ENCODE measurements around the gene RBM8A. TPM values are rescaled to one million over a fixed set of nuclear protein-coding genes. Genes with fewer than 3 reads are reported as not detected.
"Not testable (repeated sequence)": the region's sequence is repeated elsewhere in the genome, so short reads cannot be mapped to it uniquely, and the experiment has no call there.

The RBM8A gene
- total and polyA plus RNA-seq, 7 experiments from 2014 or later, result 115 to 182 (median 140) TPM

DNA sequence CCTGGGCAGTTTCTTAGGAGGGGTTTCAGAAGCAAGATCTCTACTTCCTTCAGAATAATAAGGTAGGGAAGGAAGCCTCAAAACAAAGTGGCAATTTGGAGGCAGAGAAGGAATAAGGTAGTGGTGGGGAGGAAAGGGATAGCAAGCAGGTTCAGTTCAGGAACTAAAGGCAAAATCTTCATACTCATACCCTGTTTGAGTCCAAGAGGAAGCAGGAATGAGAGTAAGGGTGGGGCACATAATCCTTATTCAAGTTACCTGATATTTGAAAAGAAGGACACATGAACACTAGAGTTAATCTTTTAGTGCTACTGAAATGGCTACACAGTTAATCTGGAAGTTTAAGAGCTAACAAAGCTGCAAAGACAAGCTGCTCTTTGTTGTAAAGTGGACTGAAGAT lies 8.4 kb upstream of the RBM8A start:
- Mint-ChIP-seq H3K4me1 (peaks cover 19 to 31% (median 24%) of the 10 kb centered on the region in 7 donors), H3K4me3 (no peak overlapping the region), H3K27me3 (no peaks in the 10 kb centered on the region), H3K27ac (peak overlapping the region in 6 of 9 donors; percentile 1 to 73 (median 20)), H3K36me3 (peaks cover 0 to 31% (median 13%) of the 10 kb centered on the region in 5 donors), H3K9me3 (no peaks in the 10 kb centered on the region)
- H3K27me3 ChIP-seq (ENCODE audit: control insufficient read depth in 2 of 2, insufficient read depth in 2 of 2, low read length in 2 of 2), result no peaks in the 10 kb centered on the region
- ATAC-seq (no peak), DNase-seq (no peak)
- no peak overlapping the region for H3K4me3 ChIP-seq (ENCODE audit: low read length)
- ChIA-PET CTCF (no interaction called here), POLR2A (interaction anchor here (1.5 to 4.3 kb wide), 4 partner anchors 8 to 59 kb away, joined by 5 to 26 read pairs (median 10); partner anchors contain the start of genes ANKRD34A, LIX1L, POLR3GL and RBM8A)
- H3K4me1 ChIP-seq (ENCODE audit: control insufficient read depth in 2 of 2, insufficient read depth in 2 of 2, low read length in 2 of 2), result peaks cover 6 to 16% of the 10 kb centered on the region in 2 donors
- H3K27ac ChIP-seq (ENCODE audit: low read depth, low read length), result no peak overlapping the region
- intact Hi-C loops (cut with micrococcal nuclease), result no loop called here
- H3K36me3 ChIP-seq (ENCODE audit: control insufficient read depth in 2 of 3, insufficient read depth in 3 of 3, low read length in 3 of 3), result peaks cover 5 to 32% (median 9%) of the 10 kb centered on the region in 3 experiments
- no peaks in the 10 kb centered on the region for H3K9me3 ChIP-seq (ENCODE audit: control insufficient read depth in 2 of 3, low read length in 3 of 3)

GRCh38 chr1:145932522-145933009 lies 5.3 kb upstream of the RBM8A start:
- peaks cover 16 to 24% of the 10 kb centered on the region in 2 donors for H3K4me1 ChIP-seq (ENCODE audit: control insufficient read depth in 2 of 2, insufficient read depth in 2 of 2, low read length in 2 of 2)
- POLR2A ChIA-PET, result interaction anchor here (1.0 to 4.7 kb wide), 10 partner anchors 9 to 63 kb away, joined by 3 to 24 read pairs (median 6); partner anchors contain the start of genes ANKRD34A, LIX1L, POLR3GL and TXNIP
- not testable (repeated sequence) for ATAC-seq; H3K9me3 Mint-ChIP-seq; H3K27me3 ChIP-seq (ENCODE audit: control insufficient read depth in 2 of 2, insufficient read depth in 2 of 2, low read length in 2 of 2); H3K27me3 Mint-ChIP-seq; H3K9me3 ChIP-seq (ENCODE audit: control insufficient read depth in 2 of 3, low read length in 3 of 3)
- peaks cover 5 to 24% (median 9%) of the 10 kb centered on the region in 3 experiments for H3K36me3 ChIP-seq (ENCODE audit: control insufficient read depth in 2 of 3, insufficient read depth in 3 of 3, low read length in 3 of 3)
- peak overlapping the region; percentile 83 to 96 (median 93) for H3K27ac Mint-ChIP-seq
- peaks cover 23 to 40% (median 29%) of the 10 kb centered on the region in 7 donors for H3K4me1 Mint-ChIP-seq
- peak overlapping the region; percentile 70 for H3K27ac ChIP-seq (ENCODE audit: low read depth, low read length)
- intact Hi-C loops (cut with micrococcal nuclease), result loop anchor here in 1 of 2 donors (1.0 kb wide), 2 partner anchors 25 to 30 kb away; no protein-coding TSS in a partner anchor
- peak overlapping the region; percentile 30 for H3K4me3 ChIP-seq (ENCODE audit: low read length)
- peak in 8 of 9 donors; percentile 20 to 44 (median 41) for DNase-seq
- peaks cover 0 to 32% (median 13%) of the 10 kb centered on the region in 5 donors for H3K36me3 Mint-ChIP-seq
- peak overlapping the region; percentile 46 to 79 (median 66) for H3K4me3 Mint-ChIP-seq
- CTCF ChIA-PET, result interaction anchor here (1.0 to 2.9 kb wide), 2 partner anchors 22 to 26 kb away, joined by 3 to 8 read pairs; partner anchors contain the start of gene LIX1L

DNA sequence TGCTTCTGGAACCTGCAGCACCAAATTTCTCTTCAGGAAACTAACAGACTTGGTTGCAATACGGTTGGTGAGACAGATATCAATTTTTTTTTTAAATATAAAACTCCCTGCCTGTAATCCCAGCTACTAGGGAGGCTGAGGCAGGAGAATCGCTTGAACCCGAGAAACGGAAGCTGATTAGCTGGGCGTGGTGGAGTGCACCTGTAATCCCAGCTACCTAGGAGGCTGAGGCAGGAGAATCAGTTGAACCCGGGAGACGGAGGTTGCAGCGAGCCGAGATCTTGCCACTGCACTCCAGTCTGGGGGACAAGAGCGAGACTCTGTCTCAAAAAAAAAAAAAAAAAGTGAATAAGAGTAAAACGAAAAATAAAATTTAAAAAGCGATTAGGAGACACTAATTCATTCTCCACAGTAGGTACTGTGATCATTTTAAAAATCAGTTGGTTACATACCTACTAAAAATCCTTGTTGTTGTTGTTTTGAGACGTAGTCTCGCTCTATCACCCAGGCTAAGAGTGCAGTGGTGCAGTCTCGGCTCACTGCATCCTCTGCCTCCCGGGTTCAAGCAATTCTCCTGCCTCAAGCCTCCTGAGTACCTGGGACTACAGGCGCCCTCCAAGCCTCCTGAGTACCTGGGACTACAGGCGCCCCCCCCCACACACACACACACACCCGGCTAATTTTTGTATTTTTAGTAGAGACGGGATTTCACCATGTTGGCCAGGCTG lies 796 bp upstream of the RBM8A start:
- H3K27ac ChIP-seq (ENCODE audit: low read depth, low read length), result peak overlapping the region; percentile 100
- peaks cover 19 to 34% (median 29%) of the 10 kb centered on the region in 7 donors for H3K4me1 Mint-ChIP-seq
- H3K4me3 ChIP-seq (ENCODE audit: low read length), result peak overlapping the region; percentile 98
- ChIA-PET POLR2A (interaction anchor here (0.7 to 3.7 kb wide), 39 partner anchors 8 to 1677 kb away, joined by 3 to 137 read pairs (median 6); partner anchors contain the start of genes ANKRD34A, ANKRD35, LIX1L and NUDT17), CTCF (interaction anchor here (0.6 to 3.4 kb wide), 12 partner anchors 9 to 86 kb away, joined by 3 to 29 read pairs (median 4); partner anchors contain the start of genes ANKRD34A, LIX1L, PEX11B and POLR3GL)
- no peak for DNase-seq
- H3K9me3 ChIP-seq (ENCODE audit: control insufficient read depth in 2 of 3, low read length in 3 of 3), result no peaks in the 10 kb centered on the region
- no peak for ATAC-seq
- H3K4me1 ChIP-seq (ENCODE audit: control insufficient read depth in 2 of 2, insufficient read depth in 2 of 2, low read length in 2 of 2), result peaks cover 28 to 34% of the 10 kb centered on the region in 2 donors
- H3K9me3 Mint-ChIP-seq, result no peaks in the 10 kb centered on the region
- H3K4me3 Mint-ChIP-seq, result peak overlapping the region in 8 of 10 donors; percentile 8 to 86 (median 73)
- no peaks in the 10 kb centered on the region for H3K27me3 ChIP-seq (ENCODE audit: control insufficient read depth in 2 of 2, insufficient read depth in 2 of 2, low read length in 2 of 2)
- H3K36me3 Mint-ChIP-seq, result peaks cover 0 to 11% (median 8%) of the 10 kb centered on the region in 5 donors
- H3K36me3 ChIP-seq (ENCODE audit: control insufficient read depth in 2 of 3, insufficient read depth in 3 of 3, low read length in 3 of 3), result peaks cover 3 to 6% (median 5%) of the 10 kb centered on the region in 3 experiments
- H3K27ac Mint-ChIP-seq, result peak overlapping the region in 4 of 9 donors; percentile 56 to 95 (median 94)
- no peaks in the 10 kb centered on the region for H3K27me3 Mint-ChIP-seq
- intact Hi-C loops (cut with micrococcal nuclease), result loop anchor here (1.0 to 2.0 kb wide), 12 partner anchors 10 to 109 kb away; partner anchors contain the start of genes PEX11B (in 2 of the 2), PIAS3 (in 2 of the 2), ANKRD34A (in 1 of the 2) and LIX1L (in 1 of the 2)

- Histone ChIP-seq H3K36me3 (ENCODE audit: control insufficient read depth in 2 of 3, insufficient read depth in 3 of 3, low read length in 3 of 3) (peaks cover 3 to 6% (median 5%) of the 10 kb centered on the region in 3 experiments), H3K27me3 (ENCODE audit: control insufficient read depth in 2 of 2, insufficient read depth in 2 of 2, low read length in 2 of 2) (no peaks in the 10 kb centered on the region), H3K9me3 (ENCODE audit: control insufficient read depth in 2 of 3, low read length in 3 of 3) (no peaks in the 10 kb centered on the region), H3K4me3 (ENCODE audit: low read length) (peak overlapping the region; percentile 98), H3K27ac (ENCODE audit: low read depth, low read length) (peak overlapping the region; percentile 100), H3K4me1 (ENCODE audit: control insufficient read depth in 2 of 2, insufficient read depth in 2 of 2, low read length in 2 of 2) (peaks cover 20 to 22% of the 10 kb centered on the region in 2 donors)
- Mint-ChIP-seq H3K27ac (no peak overlapping the region), H3K36me3 (peaks cover 0 to 13% (median 6%) of the 10 kb centered on the region in 5 donors), H3K4me3 (no peak overlapping the region), H3K9me3 (no peaks in the 10 kb centered on the region), H3K27me3 (no peaks in the 10 kb centered on the region), H3K4me1 (peaks cover 8 to 27% (median 19%) of the 10 kb centered on the region in 7 donors)
- CTCF ChIA-PET, result interaction anchor here (1.0 to 3.4 kb wide), 7 partner anchors 8 to 103 kb away, joined by 3 to 29 read pairs (median 5); partner anchors contain the start of genes ANKRD34A, LIX1L, PEX11B and POLR3C
- intact Hi-C loops (cut with micrococcal nuclease), result loop anchor here (1.0 to 2.0 kb wide), 12 partner anchors 8 to 111 kb away; partner anchors contain the start of genes PEX11B (in 2 of the 2), PIAS3 (in 2 of the 2), ANKRD34A (in 1 of the 2) and LIX1L (in 1 of the 2)
- ATAC-seq, result no peak
- no peak for DNase-seq
- POLR2A ChIA-PET, result interaction anchor here (1.1 to 3.7 kb wide), 23 partner anchors 9 to 111 kb away, joined by 3 to 137 read pairs (median 10); partner anchors contain the start of genes ANKRD34A, ANKRD35, LIX1L and NUDT17
Measured at GRCh38 chr1:145926686-145927062, 610 bp downstream of the RBM8A start.

GRCh38 chr1:145922266-145922665 lies 5.0 kb downstream of the RBM8A start:
- Mint-ChIP-seq H3K9me3 (no peaks in the 10 kb centered on the region), H3K4me3 (no peak overlapping the region), H3K27ac (peak overlapping the region in 6 of 9 donors; percentile 31 to 60 (median 42)), H3K27me3 (no peaks in the 10 kb centered on the region), H3K4me1 (peaks cover 25 to 45% (median 39%) of the 10 kb centered on the region in 7 donors), H3K36me3 (peaks cover 0 to 11% (median 3%) of the 10 kb centered on the region in 5 donors)
- Histone ChIP-seq H3K9me3 (ENCODE audit: control insufficient read depth in 2 of 3, low read length in 3 of 3) (no peaks in the 10 kb centered on the region), H3K36me3 (ENCODE audit: control insufficient read depth in 2 of 3, insufficient read depth in 3 of 3, low read length in 3 of 3) (peaks cover 5 to 7% (median 6%) of the 10 kb centered on the region in 3 experiments), H3K27ac (ENCODE audit: low read depth, low read length) (no peak overlapping the region), H3K4me3 (ENCODE audit: low read length) (no peak overlapping the region), H3K27me3 (ENCODE audit: control insufficient read depth in 2 of 2, insufficient read depth in 2 of 2, low read length in 2 of 2) (no peaks in the 10 kb centered on the region), H3K4me1 (ENCODE audit: control insufficient read depth in 2 of 2, insufficient read depth in 2 of 2, low read length in 2 of 2) (peaks cover 32 to 34% of the 10 kb centered on the region in 2 donors)
- intact Hi-C loops (cut with micrococcal nuclease), result no loop called here
- ChIA-PET POLR2A (interaction anchor here (0.6 to 1.6 kb wide), 4 partner anchors 19 to 42 kb away, joined by 3 to 6 read pairs (median 6); partner anchors contain the start of genes ANKRD34A, LIX1L and POLR3GL), CTCF (interaction anchor here (1.5 to 1.7 kb wide), 2 partner anchors 56 to 77 kb away, joined by 3 to 4 read pairs; partner anchors contain the start of gene NUDT17)
- DNase-seq, result no peak
- no peak for ATAC-seq

DNA sequence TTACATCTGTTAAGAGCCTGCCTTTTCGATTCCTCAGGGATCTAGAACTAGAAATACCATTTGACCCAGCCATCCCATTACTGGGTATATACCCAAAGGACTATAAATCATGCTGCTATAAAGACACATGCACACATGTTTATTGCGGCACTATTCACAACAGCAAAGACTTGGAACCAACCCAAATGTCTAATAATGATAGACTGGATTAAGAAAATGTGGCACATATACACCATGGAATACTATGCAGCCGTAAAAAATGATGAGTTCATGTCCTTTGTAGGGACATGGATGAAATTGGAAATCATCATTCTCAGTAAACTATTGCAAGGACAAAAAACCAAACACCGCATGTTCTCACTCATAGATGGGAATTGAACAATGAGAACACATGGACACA lies 7.0 kb downstream of the RBM8A start:
- CTCF ChIA-PET; H3K9me3 ChIP-seq (ENCODE audit: control insufficient read depth in 2 of 3, low read length in 3 of 3); H3K27ac ChIP-seq (ENCODE audit: low read depth, low read length); H3K27me3 ChIP-seq (ENCODE audit: control insufficient read depth in 2 of 2, insufficient read depth in 2 of 2, low read length in 2 of 2); H3K4me3 ChIP-seq (ENCODE audit: low read length); H3K27me3 Mint-ChIP-seq; intact Hi-C loops (cut with micrococcal nuclease); ATAC-seq; H3K9me3 Mint-ChIP-seq; DNase-seq: not testable (repeated sequence)
- POLR2A ChIA-PET, result interaction anchor here (5.6 kb wide), 1 partner anchor 37 kb away, joined by 50 read pairs; the partner anchor contains the start of gene LIX1L
- H3K36me3 Mint-ChIP-seq, result peaks cover 0 to 17% (median 12%) of the 10 kb centered on the region in 5 donors
- H3K4me1 Mint-ChIP-seq, result peaks cover 25 to 61% (median 52%) of the 10 kb centered on the region in 7 donors
- H3K4me1 ChIP-seq (ENCODE audit: control insufficient read depth in 2 of 2, insufficient read depth in 2 of 2, low read length in 2 of 2), result peaks cover 21 to 23% of the 10 kb centered on the region in 2 donors
- peak overlapping the region in 8 of 9 donors; percentile 43 to 95 (median 79) for H3K27ac Mint-ChIP-seq
- H3K4me3 Mint-ChIP-seq, result peak overlapping the region; percentile 76 to 98 (median 94)
- peaks cover 0 to 19% (median 8%) of the 10 kb centered on the region in 3 experiments for H3K36me3 ChIP-seq (ENCODE audit: control insufficient read depth in 2 of 3, insufficient read depth in 3 of 3, low read length in 3 of 3)

Measured in naive thymus-derived CD4-positive, alpha-beta T cell (primary cell).